GM18517 (cell line): ENCODE results near the gene OXSR1.
"Not testable (repeated sequence)": the region's sequence is repeated elsewhere in the genome, so short reads cannot be mapped to it uniquely, and the experiment has no call there.

Experiments used
- ATAC-seq: cut with Tn5 transposase; IDR thresholded peaks from one replicate; pipeline ENCODE4 v1.9.1; 2021; ENCODE audit warnings: mild to moderate bottlenecking, moderate library complexity; ENCODE audit not compliant: unreplicated experiment

The OXSR1 gene

GRCh38 chr3:38127611-38128302 is 37.6 kb upstream of the OXSR1 start:
- ATAC-seq = no peak

- no peak for ATAC-seq
Observed at GRCh38 chr3:38128303-38128655, 37.1 kb upstream of the OXSR1 start.

GRCh38 chr3:38129058-38129457 is 36.3 kb upstream of the OXSR1 start:
- no peak for ATAC-seq

- no peak for ATAC-seq
Observed at GRCh38 chr3:38130631-38131065, 34.7 kb upstream of the OXSR1 start.

- ATAC-seq = no peak
Observed at GRCh38 chr3:38131621-38132369, 33.5 kb upstream of the OXSR1 start.

- ATAC-seq = no peak
Observed at GRCh38 chr3:38133209-38133556, 32.2 kb upstream of the OXSR1 start.

- ATAC-seq = no peak
Observed at GRCh38 chr3:38133557-38134405, 31.6 kb upstream of the OXSR1 start.

GRCh38 chr3:38134517-38135143 is 30.7 kb upstream of the OXSR1 start:
- not testable (repeated sequence) for ATAC-seq

- not testable (repeated sequence) for ATAC-seq
Observed at GRCh38 chr3:38135621-38136277, 29.6 kb upstream of the OXSR1 start.

GRCh38 chr3:38136393-38136776 is 29.0 kb upstream of the OXSR1 start:
- ATAC-seq = no peak

- peak; percentile 91 for ATAC-seq
Observed at GRCh38 chr3:38136777-38137614, 28.3 kb upstream of the OXSR1 start, which contains the start of gene ACAA1. Gene ACAA1, minus strand, starts transcription at chr3:38137127. Its CDS starts 92 bp downstream, at chr3:38137035.

GRCh38 chr3:38137615-38138348 is 27.6 kb upstream of the OXSR1 start:
- no peak for ATAC-seq

- ATAC-seq = peak; percentile 31
Observed at GRCh38 chr3:38138349-38139190, 26.8 kb upstream of the OXSR1 start, which contains the start of gene MYD88. Gene MYD88, plus strand, starts transcription at chr3:38138661. Its CDS starts 40 bp downstream, at chr3:38138701.

GRCh38 chr3:38139191-38139590 is 26.1 kb upstream of the OXSR1 start:
- no peak for ATAC-seq

GRCh38 chr3:38139652-38140051 is 25.7 kb upstream of the OXSR1 start:
- ATAC-seq = no peak

- ATAC-seq = no peak
Observed at GRCh38 chr3:38140326-38141172, 24.8 kb upstream of the OXSR1 start.
